Esophagus muscularis mucosa (tissue), 4 donors: ENCODE measurements around the gene ADPGK. TPM values are rescaled to one million over a fixed set of nuclear protein-coding genes. Genes with fewer than 3 reads are reported as not detected.

Experiments
- DNase-seq: peaks from one replicate; pipeline ENCODE4 v3.0.0-alpha.2; 2017; ENCODE audit errors: extremely low spot score
- H3K27ac ChIP-seq, 4 donors: fragments of 200-600 bp; sonication (generic); replicated peaks in 1 of 4; 1 replicate in 3 of 4; 2 replicates in 1 of 4; pipeline ENCODE4 v1.5.1; 2016 to 2019; ENCODE audit warnings: mild to moderate bottlenecking in 1 of 4
- H3K27me3 ChIP-seq, 4 donors: fragments of 200-600 bp; sonication (generic); one replicate each; pipeline versions ENCODE4 v1.5.1 to v1.6.0; 2016 to 2019
- H3K36me3 ChIP-seq, 4 donors: fragments of 200-600 bp; sonication (generic); one replicate each; pipeline ENCODE4 v1.5.1; 2016 to 2019
- H3K4me1 ChIP-seq, 4 donors: fragments of 200-600 bp; sonication (generic); one replicate each; pipeline ENCODE4 v1.5.1; 2016 to 2019
- H3K4me3 ChIP-seq, 4 donors: fragments of 200-600 bp; sonication (generic); 1 replicate in 2 of 4; 2 replicates in 2 of 4; pipeline ENCODE4 v1.5.1; 2016 to 2019; ENCODE audit warnings: mild to moderate bottlenecking in 4 of 4, moderate library complexity in 1 of 4
- H3K9me3 ChIP-seq, 4 donors: fragments of 200-600 bp; sonication (generic); 1 replicate in 3 of 4; 2 replicates in 1 of 4; pipeline ENCODE4 v1.5.1; 2016 to 2019
- EP300 ChIP-seq: sonication (generic); formaldehyde crosslinking; IDR thresholded peaks from one replicate; pipeline ENCODE4 v1.6.1; 2017; ENCODE audit warnings: antibody characterized with exemption
- POLR2A ChIP-seq: fragments of 450-650 bp; IDR thresholded peaks from one replicate; pipeline ENCODE4 v1.6.1; 2017; ENCODE audit warnings: antibody characterized with exemption, moderate library complexity, mild to moderate bottlenecking, low read depth
- POLR2AphosphoS5 ChIP-seq, 2 donors: sonication (generic); formaldehyde crosslinking; IDR thresholded peaks; one replicate each; pipeline ENCODE4 v1.6.1; 2017; ENCODE audit warnings: antibody characterized with exemption in 2 of 2
- WGBS: methylation state at CpG from one replicate; pipeline ENCODE4 v1.1.5; 2018; 5-methylcytosine and 5-hydroxymethylcytosine counted together
- intact Hi-C: fragments of 100-400 bp; cut with DNase I; formaldehyde crosslinking; loops from one replicate; pipeline ENCODE4 v1.15.1; 2023
- total RNA-seq, 4 donors: library from RNA; depleted of rRNA; stranded (reverse); fragments of >200 nt; gene quantifications; one replicate each; pipeline versions ENCODE4 v1.1.0 to v1.2.1, GENCODE V29; 2016
- TF ChIP-seq, protein P1 (sequence below), 3 experiments: fragments of 200-600 bp in 2 of 3; fragments of 450-650 bp in 1 of 3; sonication (generic) in 2 of 3; IDR thresholded peaks; one replicate each; pipeline ENCODE4 v1.5.1; 2017 to 2019; ENCODE audit warnings: antibody characterized with exemption in 3 of 3, mild to moderate bottlenecking in 2 of 3, moderate library complexity in 1 of 3

ADPGK gene
- total RNA-seq, 4 donors from 2014 or later, result 20.2 to 37.4 (median 22.3) TPM

DNA sequence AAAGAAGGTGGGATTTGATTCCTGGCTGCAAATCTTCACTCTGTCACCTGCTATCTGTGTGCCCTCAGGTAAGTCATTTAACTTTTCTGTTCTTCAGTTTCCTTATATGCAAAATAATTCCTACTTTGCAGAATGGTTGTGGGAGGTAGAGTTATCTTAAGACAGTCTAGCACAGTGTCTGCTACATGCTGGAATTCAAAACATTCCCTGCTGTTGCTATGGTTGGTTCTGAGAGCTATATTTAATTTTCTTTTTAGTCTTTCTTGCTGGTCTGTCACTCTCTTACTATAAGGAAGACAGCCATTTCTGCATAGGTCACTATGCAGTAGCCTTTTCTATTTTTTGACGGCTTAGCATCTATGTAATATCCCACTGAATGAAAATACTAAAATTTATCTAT lies 4.0 kb upstream of the ADPGK start:
- 71% methylated on average over 1 of the region's 1 CpG for WGBS
- intact Hi-C loops, result loop anchor here (10.0 kb wide), 1 partner anchor 777 kb away; no protein-coding TSS in a partner anchor
- Histone ChIP-seq H3K27me3 (peaks cover 0 to 4% (median 0%) of the 10 kb centered on the region in 4 donors), H3K4me3 (no peak overlapping the region), H3K27ac (no peak overlapping the region), H3K4me1 (peaks cover 10 to 28% (median 24%) of the 10 kb centered on the region in 4 donors), H3K9me3 (no peaks in the 10 kb centered on the region), H3K36me3 (no peaks in the 10 kb centered on the region)
- DNase-seq, result no peak
- TF ChIP-seq, protein P1, sequence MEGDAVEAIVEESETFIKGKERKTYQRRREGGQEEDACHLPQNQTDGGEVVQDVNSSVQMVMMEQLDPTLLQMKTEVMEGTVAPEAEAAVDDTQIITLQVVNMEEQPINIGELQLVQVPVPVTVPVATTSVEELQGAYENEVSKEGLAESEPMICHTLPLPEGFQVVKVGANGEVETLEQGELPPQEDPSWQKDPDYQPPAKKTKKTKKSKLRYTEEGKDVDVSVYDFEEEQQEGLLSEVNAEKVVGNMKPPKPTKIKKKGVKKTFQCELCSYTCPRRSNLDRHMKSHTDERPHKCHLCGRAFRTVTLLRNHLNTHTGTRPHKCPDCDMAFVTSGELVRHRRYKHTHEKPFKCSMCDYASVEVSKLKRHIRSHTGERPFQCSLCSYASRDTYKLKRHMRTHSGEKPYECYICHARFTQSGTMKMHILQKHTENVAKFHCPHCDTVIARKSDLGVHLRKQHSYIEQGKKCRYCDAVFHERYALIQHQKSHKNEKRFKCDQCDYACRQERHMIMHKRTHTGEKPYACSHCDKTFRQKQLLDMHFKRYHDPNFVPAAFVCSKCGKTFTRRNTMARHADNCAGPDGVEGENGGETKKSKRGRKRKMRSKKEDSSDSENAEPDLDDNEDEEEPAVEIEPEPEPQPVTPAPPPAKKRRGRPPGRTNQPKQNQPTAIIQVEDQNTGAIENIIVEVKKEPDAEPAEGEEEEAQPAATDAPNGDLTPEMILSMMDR (IDR thresholded peaks at IDR 0.05), result no peak
- TF ChIP-seq POLR2AphosphoS5 (IDR thresholded peaks at IDR 0.05) (no peak), EP300 (no peak), POLR2A (no peak)

DNA sequence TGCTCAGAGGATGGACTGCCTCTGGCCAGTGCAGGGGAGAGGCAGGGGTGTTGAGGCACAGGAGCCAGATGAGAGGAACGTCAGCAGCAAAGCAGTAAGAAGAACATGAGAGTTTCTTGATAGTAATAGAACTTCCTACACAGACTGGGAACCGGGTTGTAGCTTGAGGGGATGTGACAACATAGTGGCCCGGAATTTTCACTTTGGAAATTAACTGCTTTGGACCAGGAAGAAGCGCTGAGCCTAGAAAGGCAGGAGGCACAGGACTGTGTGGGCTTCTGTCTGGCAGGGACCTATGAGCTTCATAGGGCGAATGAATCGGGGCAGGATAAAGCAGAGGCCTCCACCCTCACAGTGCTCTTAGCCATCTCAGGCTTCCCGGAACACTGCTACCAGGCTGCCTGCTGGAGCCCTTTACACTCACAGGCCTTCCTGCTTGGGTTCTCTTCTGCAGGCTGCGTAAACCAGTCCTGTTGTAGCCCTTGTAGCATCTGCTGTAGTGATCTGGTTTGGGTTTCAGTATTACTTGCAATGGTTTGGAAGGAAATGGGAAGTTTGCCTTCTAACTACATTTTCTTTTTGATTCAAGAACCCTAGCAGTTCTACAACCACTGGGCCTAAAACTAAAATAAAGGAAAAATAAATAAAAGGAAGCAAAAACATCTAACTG lies 3.3 kb upstream of the ADPGK start:
- no peak overlapping the region for H3K4me3 ChIP-seq
- intact Hi-C loops, result loop anchor here (10.0 kb wide), 1 partner anchor 778 kb away; no protein-coding TSS in a partner anchor
- H3K36me3 ChIP-seq, result no peaks in the 10 kb centered on the region
- DNase-seq, result no peak
- H3K9me3 ChIP-seq, result no peaks in the 10 kb centered on the region
- TF ChIP-seq EP300 (no peak), POLR2A (no peak), POLR2AphosphoS5 (IDR thresholded peaks at IDR 0.05) (no peak)
- TF ChIP-seq, protein P1 (IDR thresholded peaks at IDR 0.05), result no peak
- H3K4me1 ChIP-seq, result peaks cover 17 to 36% (median 31%) of the 10 kb centered on the region in 4 donors
- H3K27ac ChIP-seq, result no peak overlapping the region
- WGBS, result 77% methylated on average over 7 of the region's 8 CpGs
- peaks cover 0 to 4% (median 0%) of the 10 kb centered on the region in 4 donors for H3K27me3 ChIP-seq

DNA sequence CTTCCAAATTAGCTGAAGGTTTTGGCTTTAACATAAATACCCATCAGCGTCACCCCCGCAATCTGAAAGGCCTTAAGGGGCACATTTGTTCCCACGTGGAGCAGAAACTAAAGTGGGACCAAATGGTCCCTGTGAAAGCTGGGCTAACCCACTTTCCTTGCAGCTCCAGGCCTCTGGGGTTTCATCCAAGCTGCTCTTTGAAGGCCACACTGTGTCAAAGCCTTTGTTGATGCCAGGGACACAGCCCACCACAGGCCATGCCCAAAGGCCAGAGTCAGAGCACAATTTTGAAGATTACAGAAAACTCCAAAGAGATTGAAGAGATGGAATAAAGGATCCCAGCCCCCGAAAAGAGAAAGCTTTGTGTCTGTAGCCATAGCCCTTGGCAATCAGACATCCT lies 2.7 kb upstream of the ADPGK start:
- intact Hi-C loops, result loop anchor here (10.0 kb wide), 1 partner anchor 779 kb away; no protein-coding TSS in a partner anchor
- Histone ChIP-seq H3K27ac (no peak overlapping the region), H3K4me3 (no peak overlapping the region), H3K36me3 (no peaks in the 10 kb centered on the region), H3K9me3 (no peaks in the 10 kb centered on the region), H3K27me3 (peaks cover 0 to 4% (median 0%) of the 10 kb centered on the region in 4 donors), H3K4me1 (peaks cover 23 to 41% (median 36%) of the 10 kb centered on the region in 4 donors)
- 87% methylated on average over 4 of the region's 4 CpGs for WGBS
- no peak for DNase-seq
- TF ChIP-seq POLR2AphosphoS5 (IDR thresholded peaks at IDR 0.05) (no peak), EP300 (no peak), POLR2A (no peak)
- TF ChIP-seq, protein P1 (IDR thresholded peaks at IDR 0.05), result no peak

DNA sequence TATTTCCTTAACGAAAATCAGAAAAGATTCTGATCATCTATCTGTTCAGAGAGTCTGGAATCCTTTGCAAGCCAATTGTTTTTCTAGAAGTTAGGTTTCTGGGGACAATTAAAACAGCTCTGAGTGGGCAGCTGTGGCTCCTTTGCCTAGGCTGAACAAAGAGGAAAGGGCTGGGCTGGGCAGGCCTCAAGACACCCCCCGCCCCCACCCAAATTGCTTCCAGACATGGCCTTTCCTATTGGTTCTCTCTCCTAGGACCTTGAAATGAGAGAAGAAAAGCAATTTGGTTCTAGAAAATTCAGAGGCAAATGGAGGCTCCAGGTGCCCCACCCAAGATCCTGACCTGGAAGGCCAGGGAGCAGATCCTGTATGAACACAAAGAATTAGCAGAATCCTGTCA lies 2.3 kb upstream of the ADPGK start:
- peak overlapping the region in 1 of 4 donors; percentile 97 for H3K27ac ChIP-seq
- 100% methylated on average over 2 of the region's 2 CpGs for whole genome bisulfite sequencing
- no peak for DNase-seq
- intact Hi-C loops, result loop anchor here (10.0 kb wide), 1 partner anchor 779 kb away; no protein-coding TSS in a partner anchor
- H3K4me3 ChIP-seq, result no peak overlapping the region
- H3K36me3 ChIP-seq, result peaks cover 0 to 2% (median 0%) of the 10 kb centered on the region in 4 donors
- TF ChIP-seq, protein P1 (IDR thresholded peaks at IDR 0.05), result no peak
- no peak for TF ChIP-seq POLR2A
- TF ChIP-seq EP300, result no peak
- no peak for TF ChIP-seq POLR2AphosphoS5 (IDR thresholded peaks at IDR 0.05)
- no peaks in the 10 kb centered on the region for H3K9me3 ChIP-seq
- H3K27me3 ChIP-seq, result peaks cover 0 to 4% (median 0%) of the 10 kb centered on the region in 4 donors
- peaks cover 23 to 45% (median 40%) of the 10 kb centered on the region in 4 donors for H3K4me1 ChIP-seq
